HepG2 (cell line): ENCODE data around the gene MED10. TPM values are rescaled to one million over a fixed set of nuclear protein-coding genes. Genes with fewer than 3 reads are reported as not detected.

Experiments used
- ATAC-seq: fragments of 200-7000 bp; cut with Tn5 transposase; 3 replicates; pipeline ENCODE4 v1.9.1; 2020; ENCODE audit warnings: mild to moderate bottlenecking, moderate library complexity
- BruUV-seq: library from RNA; stranded (reverse); fragments of 400-500 nt; replicated peaks from 2 replicates; lab custom pipeline; 2021; lab: Mats Ljungman, UMichigan
- CTCF ChIA-PET: fragments of 300-600 bp; formaldehyde crosslinking; extraction: SDS; loops from one replicate; lab custom pipeline; 2021; ENCODE audit warnings: low total read pairs, inconsistent platforms, low intra/inter-chr PET ratio; lab: Yijun Ruan, JAX
- POLR2A ChIA-PET: fragments of 350-600 bp; sonication (Branson Sonifier 250); formaldehyde crosslinking; loops from one replicate; lab custom pipeline; 2020; ENCODE audit warnings: antibody characterized with exemption, inconsistent platforms; lab: Yijun Ruan, JAX
- DNase-seq: peaks from one replicate; pipeline ENCODE4 v3.0.0-alpha.2; 2015; ENCODE audit warnings: low spot score
- FAIRE-seq: peaks from 3 replicates; lab custom pipeline; 2011; peaks lifted over from hg19 to GRCh38; lab: Jason Lieb, UNC
- H2AFZ ChIP-seq: one replicate; pipeline ENCODE4 v1.6.1; 2011; ENCODE audit warnings: low read length, inconsistent platforms
- H3K27ac ChIP-seq: fragments of 300-600 bp; 3 replicates; pipeline ENCODE4 v1.8.0; 2011; ENCODE audit warnings: mixed run types, mild to moderate bottlenecking, mixed read lengths, low read length, inconsistent platforms; ENCODE audit not compliant: insufficient read depth; ENCODE audit errors: extremely low read length
- H3K27me3 ChIP-seq, 2 experiments: fragments of 200-600 bp in 1 of 2; 2 replicates in 1 of 2; 3 replicates in 1 of 2; pipeline versions ENCODE4 v1.6.0 to v1.8.0; 2011; ENCODE audit warnings: low read length in 2 of 2, mild to moderate bottlenecking in 2 of 2, moderate library complexity in 2 of 2, inconsistent platforms in 1 of 2; ENCODE audit not compliant: insufficient read depth in 2 of 2, control insufficient read depth in 1 of 2
- H3K36me3 ChIP-seq, 2 experiments: fragments of 200-600 bp in 1 of 2; replicated peaks in 1 of 2; 2 replicates in 1 of 2; 3 replicates in 1 of 2; pipeline versions ENCODE4 v1.5.1 to v1.8.0; 2011; ENCODE audit warnings: low read length in 2 of 2, inconsistent platforms in 1 of 2; ENCODE audit not compliant: insufficient read depth in 2 of 2, control insufficient read depth in 1 of 2
- H3K4me1 ChIP-seq: 2 replicates; pipeline ENCODE4 v1.5.1; 2012; ENCODE audit warnings: low read length, inconsistent platforms; ENCODE audit not compliant: insufficient read depth
- H3K4me2 ChIP-seq: 2 replicates; pipeline ENCODE4 v1.6.0; 2011; ENCODE audit warnings: low read depth, low read length, inconsistent platforms
- H3K4me3 ChIP-seq, 3 experiments: fragments of 200-600 bp in 1 of 3; sonication (generic), shearing (Covaris generic) in 1 of 3; replicated peaks in 1 of 3; 2 replicates each; pipeline ENCODE4 v1.5.1; 2011 to 2016; ENCODE audit warnings: low read length in 3 of 3, inconsistent platforms in 2 of 3, low read depth in 2 of 3, mild to moderate bottlenecking in 2 of 3, control low read depth in 1 of 3, mixed read lengths in 1 of 3; ENCODE audit not compliant: insufficient read depth in 1 of 3
- H3K79me2 ChIP-seq: one replicate; pipeline ENCODE4 v1.6.1; 2011; ENCODE audit warnings: low read length, inconsistent platforms; ENCODE audit not compliant: insufficient read depth
- H3K9ac ChIP-seq: 2 replicates; pipeline ENCODE4 v1.6.0; 2011; ENCODE audit warnings: mild to moderate bottlenecking, low read depth, low read length, inconsistent platforms; ENCODE audit not compliant: insufficient read depth
- H3K9me3 ChIP-seq: 2 replicates; pipeline ENCODE4 v1.5.1; 2012; ENCODE audit warnings: mild to moderate bottlenecking, low read length
- H4K20me1 ChIP-seq: 2 replicates; pipeline ENCODE4 v1.6.0; 2011; ENCODE audit warnings: inconsistent platforms, mild to moderate bottlenecking, low read length, moderate library complexity; ENCODE audit not compliant: insufficient read depth
- EZH2 ChIP-seq: conservative IDR thresholded peaks from 2 replicates; pipeline ENCODE4 v1.6.1; 2012; ENCODE audit warnings: mild to moderate bottlenecking, low read depth, low read length, moderate library complexity
- HINFP ChIP-seq: sonication (generic); formaldehyde crosslinking; IDR thresholded peaks from 2 replicates; pipeline ENCODE4 v1.4.0; 2020; ENCODE audit warnings: low read depth, mild to moderate bottlenecking, missing genetic modification reagents
- MEIS1 ChIP-seq: sonication (generic); formaldehyde crosslinking; IDR thresholded peaks from 2 replicates; pipeline ENCODE4 v1.9.0; 2021; ENCODE audit warnings: mild to moderate bottlenecking, missing genetic modification reagents, moderate library complexity, borderline replicate concordance
- SP140L ChIP-seq: sonication (generic); formaldehyde crosslinking; IDR thresholded peaks from 2 replicates; pipeline ENCODE4 v1.4.0; 2020; ENCODE audit warnings: missing genetic modification reagents, borderline replicate concordance
- SPEN ChIP-seq: sonication (generic); formaldehyde crosslinking; IDR thresholded peaks from 2 replicates; pipeline ENCODE4 v1.5.1; 2020; ENCODE audit warnings: low read depth, mild to moderate bottlenecking, missing genetic modification reagents
- ZNF274 ChIP-seq: sonication (generic); formaldehyde crosslinking; IDR thresholded peaks from 2 replicates; pipeline ENCODE4 v1.5.1; 2020; ENCODE audit warnings: mild to moderate bottlenecking, missing genetic modification reagents
- ZNF546 ChIP-seq: sonication (generic); formaldehyde crosslinking; conservative IDR thresholded peaks from 2 replicates; pipeline ENCODE4 v1.8.1; 2023; ENCODE audit warnings: mild to moderate bottlenecking, missing genetic modification reagents
- whole genome bisulfite sequencing: methylation state at CpG from one replicate; pipeline ENCODE4 v1.1.6; 2017; ENCODE audit warnings: low lambda C conversion rate; 5-methylcytosine and 5-hydroxymethylcytosine counted together
- in situ Hi-C: cut with HindIII; loops from 2 replicates; pipeline ENCODE4 v1.10.0; 2017; ENCODE audit warnings: low pct_unique_long_range_greater_than_20kb; ENCODE audit not compliant: extremely low pct_ligation_motif_present
- intact Hi-C: fragments of 100-400 bp; cut with micrococcal nuclease; formaldehyde crosslinking; loops from one replicate; pipeline ENCODE4 v1.10.0; 2022; ENCODE audit not compliant: unreplicated experiment
- polyA plus RNA-seq, 8 experiments: library from polyadenylated mRNA; depleted of rRNA in 3 of 8; stranded (reverse) in 7 of 8; unstranded in 1 of 8; fragments of >200 nt; fragmentation: Illumina TruSeq in 4 of 8; extraction: Trizol in 4 of 8; gene quantifications; 2 replicates each; pipeline versions ENCODE4 v1.2.1 to v1.2.3, GENCODE V29; 2011 to 2016; ENCODE audit warnings: low read depth in 4 of 8, missing spikeins in 1 of 8, mixed read lengths in 1 of 8; ENCODE audit not compliant: insufficient read depth in 1 of 8
- total RNA-seq, 5 experiments: library from RNA; depleted of rRNA; stranded (reverse); fragments of >200 nt; fragmentation: Illumina TruSeq; extraction: Trizol; gene quantifications; 2 replicates each; pipeline ENCODE4 v1.2.3, GENCODE V29; 2016; ENCODE audit warnings: low read depth in 1 of 5

MED10 gene
- total and polyA plus RNA-seq, 2 of the 13 experiments (the other 11 are each of a cell fraction or from before 2014, with no cell fraction given): 11.2 to 23.7 TPM

- no TSS peak for BruUV-seq
- ATAC-seq (no peak), DNase-seq (no peak), FAIRE-seq (no peak)
- TF ChIP-seq ZNF274 (CRISPR knock-in tag) (no peak), EZH2 (no peak), SP140L (no peak), MEIS1 (CRISPR knock-in tag) (no peak), ZNF546 (CRISPR knock-in tag) (no peak), HINFP (CRISPR knock-in tag) (no peak), SPEN (CRISPR knock-in tag) (no peak)
- intact Hi-C loops (no loop called here), in situ Hi-C loops (loop anchor here (25.0 kb wide), 1 partner anchor 342 kb away; no protein-coding TSS in a partner anchor)
- Histone ChIP-seq H3K4me1 (no peaks in the 10 kb centered on the region), H2AFZ (no peak overlapping the region), H3K36me3 (no peaks in the 10 kb centered on the region), H3K27ac (no peak overlapping the region), H3K9me3 (no peaks in the 10 kb centered on the region), H3K4me2 (no peak overlapping the region), H3K4me3 (no peak overlapping the region), H3K27me3 (peaks cover 5 to 35% of the 10 kb centered on the region in 2 experiments; a peak in 4 of 5 replicates), H3K9ac (no peak overlapping the region), H3K79me2 (no peaks in the 10 kb centered on the region), H4K20me1 (no peaks in the 10 kb centered on the region; the same call in 1 of the 2 replicates)
- ChIA-PET CTCF (no interaction called here), POLR2A (no interaction called here)
- WGBS: no CpG with 5 or more reads among the region's 7 CpGs
Observed at GRCh38 chr5:6395102-6395445, 16.7 kb upstream of the MED10 start.
